Inflammatory macrophage treated with lipopolysaccharide for 4 hours (primary cell): ENCODE data around the gene EXOC4.

Source experiments
- DNase-seq: peaks from one replicate; pipeline ENCODE4 v3.0.0-alpha.2; 2020

The EXOC4 gene

GRCh38 chr7:133682364-133683181 is 429.7 kb downstream of the EXOC4 start:
- no peak for DNase-seq

GRCh38 chr7:133683182-133683454 is 430.2 kb downstream of the EXOC4 start:
- no peak for DNase-seq

GRCh38 chr7:133688483-133689239 is 435.8 kb downstream of the EXOC4 start:
- DNase-seq = peak; percentile 73

- no peak for DNase-seq
Observed at GRCh38 chr7:133690740-133691139, 437.9 kb downstream of the EXOC4 start.

GRCh38 chr7:133691727-133692610 is 439.1 kb downstream of the EXOC4 start:
- DNase-seq = no peak

- DNase-seq = no peak
Observed at GRCh38 chr7:133693281-133693680, 440.4 kb downstream of the EXOC4 start.

- DNase-seq = no peak
Observed at GRCh38 chr7:133696056-133696455, 443.2 kb downstream of the EXOC4 start.

- DNase-seq = no peak
Observed at GRCh38 chr7:133697585-133697984, 444.7 kb downstream of the EXOC4 start.

GRCh38 chr7:133698127-133698526 is 445.2 kb downstream of the EXOC4 start:
- DNase-seq = no peak

- DNase-seq = no peak
Observed at GRCh38 chr7:133699386-133699785, 446.5 kb downstream of the EXOC4 start.

- DNase-seq = no peak
Observed at GRCh38 chr7:133702078-133702477, 449.2 kb downstream of the EXOC4 start.

- no peak for DNase-seq
Observed at GRCh38 chr7:133702960-133703359, 450.1 kb downstream of the EXOC4 start.

- no peak for DNase-seq
Observed at GRCh38 chr7:133703547-133703946, 450.7 kb downstream of the EXOC4 start.

GRCh38 chr7:133704453-133704852 is 451.6 kb downstream of the EXOC4 start:
- no peak for DNase-seq

GRCh38 chr7:133705596-133705995 is 452.7 kb downstream of the EXOC4 start:
- no peak for DNase-seq

GRCh38 chr7:133706016-133706415 is 453.1 kb downstream of the EXOC4 start:
- no peak for DNase-seq

GRCh38 chr7:133709036-133709880 is 456.4 kb downstream of the EXOC4 start:
- DNase-seq = no peak

GRCh38 chr7:133712544-133712943 is 459.7 kb downstream of the EXOC4 start:
- no peak for DNase-seq

- DNase-seq = no peak
Observed at GRCh38 chr7:133714654-133715053, 461.8 kb downstream of the EXOC4 start.

GRCh38 chr7:133718131-133718530 is 465.3 kb downstream of the EXOC4 start:
- no peak for DNase-seq

GRCh38 chr7:133723044-133723443 is 470.2 kb downstream of the EXOC4 start:
- no peak for DNase-seq

GRCh38 chr7:133724148-133724547 is 471.3 kb downstream of the EXOC4 start:
- no peak for DNase-seq

GRCh38 chr7:133724694-133725093 is 471.8 kb downstream of the EXOC4 start:
- no peak for DNase-seq
